ENCODE results near the gene RND2.

RND2 gene

DNA sequence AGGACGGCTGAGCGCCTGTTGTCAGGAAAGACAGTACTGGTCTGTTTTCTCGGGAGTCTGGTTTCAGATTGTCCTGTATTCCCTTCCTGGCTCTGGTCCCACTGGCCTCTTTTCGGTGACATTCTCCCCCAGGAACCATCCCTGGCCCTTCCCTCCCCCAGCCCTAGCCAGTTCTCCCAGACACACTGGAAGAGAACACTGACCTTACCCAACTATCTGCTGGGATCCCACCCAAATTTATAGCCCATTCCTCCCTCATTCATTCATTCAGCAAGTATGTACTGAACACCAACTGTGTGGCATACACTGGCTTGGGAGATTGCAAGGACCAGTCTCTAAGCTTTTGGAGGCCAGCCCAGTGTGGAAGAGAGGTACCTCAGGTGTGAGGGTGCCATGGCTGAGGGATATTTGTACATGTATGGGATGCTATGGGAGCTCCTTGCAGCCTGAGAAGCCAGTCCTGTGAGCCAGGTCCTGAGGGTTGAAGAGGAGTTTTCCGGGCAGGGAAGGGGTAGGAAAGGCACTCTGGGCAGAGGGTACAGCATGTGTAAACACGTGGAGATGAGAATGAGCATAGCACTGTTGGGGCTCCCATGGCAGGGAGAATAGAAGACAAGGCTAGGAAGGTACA, 5.2 kb downstream of the RND2 start:
- no peak overlapping the region for H3K4me3 ChIP-seq (ENCODE audit: low read depth, low read length)
- TF ChIP-seq, protein P1, sequence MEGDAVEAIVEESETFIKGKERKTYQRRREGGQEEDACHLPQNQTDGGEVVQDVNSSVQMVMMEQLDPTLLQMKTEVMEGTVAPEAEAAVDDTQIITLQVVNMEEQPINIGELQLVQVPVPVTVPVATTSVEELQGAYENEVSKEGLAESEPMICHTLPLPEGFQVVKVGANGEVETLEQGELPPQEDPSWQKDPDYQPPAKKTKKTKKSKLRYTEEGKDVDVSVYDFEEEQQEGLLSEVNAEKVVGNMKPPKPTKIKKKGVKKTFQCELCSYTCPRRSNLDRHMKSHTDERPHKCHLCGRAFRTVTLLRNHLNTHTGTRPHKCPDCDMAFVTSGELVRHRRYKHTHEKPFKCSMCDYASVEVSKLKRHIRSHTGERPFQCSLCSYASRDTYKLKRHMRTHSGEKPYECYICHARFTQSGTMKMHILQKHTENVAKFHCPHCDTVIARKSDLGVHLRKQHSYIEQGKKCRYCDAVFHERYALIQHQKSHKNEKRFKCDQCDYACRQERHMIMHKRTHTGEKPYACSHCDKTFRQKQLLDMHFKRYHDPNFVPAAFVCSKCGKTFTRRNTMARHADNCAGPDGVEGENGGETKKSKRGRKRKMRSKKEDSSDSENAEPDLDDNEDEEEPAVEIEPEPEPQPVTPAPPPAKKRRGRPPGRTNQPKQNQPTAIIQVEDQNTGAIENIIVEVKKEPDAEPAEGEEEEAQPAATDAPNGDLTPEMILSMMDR (IDR thresholded peaks at IDR 0.05; ENCODE audit: borderline replicate concordance, insufficient read depth, low read depth, low read length), result no peak

DNA sequence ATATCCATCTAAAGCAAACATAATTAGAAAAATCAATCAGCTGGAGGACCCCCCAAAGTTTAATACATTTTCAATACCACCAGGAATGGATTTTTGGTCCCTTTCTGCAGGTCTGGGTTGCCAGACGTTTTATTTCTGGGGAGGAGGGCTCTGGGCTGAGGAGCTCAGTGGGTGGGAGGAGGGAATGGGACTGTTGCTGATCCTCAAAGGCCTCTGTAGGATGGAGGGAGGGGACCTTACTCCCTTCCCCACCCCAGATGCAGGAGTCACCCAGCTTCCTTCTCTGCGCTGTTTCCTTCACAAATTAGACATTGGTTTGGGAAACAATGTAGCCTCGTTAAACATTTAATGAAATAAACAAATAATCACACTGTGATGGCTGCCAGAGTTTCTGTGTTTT, 6.6 kb downstream of the RND2 start:
- TF ChIP-seq, protein P1 (IDR thresholded peaks at IDR 0.05; ENCODE audit: borderline replicate concordance, insufficient read depth, low read depth, low read length), result no peak
- H3K4me3 ChIP-seq (ENCODE audit: low read depth, low read length), result no peak overlapping the region

DNA sequence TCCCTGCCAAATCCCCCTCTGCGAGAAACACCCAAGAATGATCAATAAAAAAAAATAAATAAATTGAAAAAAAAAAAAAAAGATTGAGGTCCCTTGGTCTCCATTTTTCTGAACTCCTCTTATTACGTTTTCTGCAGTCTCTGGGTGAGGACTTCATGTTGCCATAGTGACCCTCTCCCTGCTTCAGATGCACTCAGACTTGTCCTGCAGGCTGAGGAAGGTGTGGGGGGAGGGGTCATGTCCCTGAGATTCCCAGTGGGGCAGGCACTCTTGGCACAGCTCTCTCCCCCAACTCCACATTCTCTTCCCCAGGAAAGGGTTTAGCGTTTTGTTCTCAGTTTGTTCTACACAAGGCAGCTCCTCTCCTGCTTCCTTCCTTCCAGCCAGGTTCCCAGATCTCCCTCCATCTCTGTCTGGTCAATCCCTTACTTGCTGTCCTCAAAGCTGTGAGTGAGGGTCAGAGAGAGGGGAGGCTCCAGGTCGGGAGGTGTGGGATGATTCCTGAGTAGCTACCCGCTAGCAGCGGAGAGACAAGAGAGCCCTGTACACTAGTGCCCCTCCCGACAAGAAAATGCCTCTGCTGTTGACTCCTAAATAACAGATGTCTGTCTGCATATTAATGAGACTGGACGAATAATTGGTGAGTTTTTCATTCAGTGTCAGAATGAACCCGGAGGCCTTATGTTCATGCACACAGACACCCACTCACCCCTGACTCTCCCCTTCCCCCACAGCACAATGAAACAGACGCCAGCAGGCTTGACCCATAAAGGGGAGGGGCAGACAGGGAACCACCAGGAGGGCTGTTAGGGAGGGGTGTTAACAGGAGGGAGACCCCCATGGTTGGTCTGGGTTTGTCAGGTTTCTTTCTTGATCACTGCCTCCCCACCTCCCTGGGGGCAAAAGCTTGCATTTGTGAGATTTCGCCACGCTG, 9.2 kb downstream of the RND2 start:
- TF ChIP-seq, protein P1 (IDR thresholded peaks at IDR 0.05; ENCODE audit: borderline replicate concordance, insufficient read depth, low read depth, low read length), result no peak

DNA sequence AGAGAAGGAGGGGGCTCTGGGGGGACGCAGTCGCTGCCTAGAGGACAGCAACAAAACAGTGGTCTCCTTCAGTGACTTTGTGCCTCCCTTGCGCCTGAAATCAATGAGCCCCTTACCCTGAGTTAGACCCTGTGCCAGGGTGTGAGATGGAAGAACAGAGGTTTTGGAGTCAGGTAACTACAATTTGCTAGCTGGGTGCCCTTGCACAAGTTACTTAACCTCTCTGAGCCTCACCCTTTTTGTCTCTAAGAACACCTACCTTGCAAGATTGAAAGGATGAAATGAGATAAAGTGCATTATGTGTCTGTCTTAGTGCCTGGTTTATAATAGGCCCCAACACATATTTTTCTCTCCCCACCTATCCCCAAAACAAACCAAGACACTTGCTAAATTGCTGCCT, 9.9 kb downstream of the RND2 start:
- no peak overlapping the region for H3K4me3 ChIP-seq (ENCODE audit: low read depth, low read length)
- TF ChIP-seq, protein P1 (IDR thresholded peaks at IDR 0.05; ENCODE audit: borderline replicate concordance, insufficient read depth, low read depth, low read length), result no peak

More for the DNA sequence above, 9.2 kb downstream of the RND2 start:
- H3K4me3 ChIP-seq (ENCODE audit: low read depth, low read length), result no peak overlapping the region

DNA sequence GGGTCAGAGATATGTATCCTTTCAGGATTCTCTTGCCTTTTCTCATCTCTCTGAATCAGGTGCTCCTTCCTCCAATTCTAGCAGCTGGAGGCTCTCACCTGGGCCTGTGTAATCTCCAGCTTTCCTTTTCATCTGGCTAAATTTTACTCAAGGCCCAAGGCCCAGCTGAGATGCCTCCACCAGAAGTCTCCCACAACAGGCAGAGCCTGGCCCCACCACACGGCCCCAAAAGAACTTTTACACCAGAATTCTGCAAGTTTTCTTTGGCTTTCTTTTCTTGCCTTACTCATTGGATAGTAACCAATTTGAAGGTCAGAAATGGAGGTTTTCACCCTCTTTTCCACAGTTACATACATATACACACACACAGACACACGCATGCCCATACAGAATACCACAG, 14.6 kb downstream of the RND2 start:
- TF ChIP-seq, protein P1 (IDR thresholded peaks at IDR 0.05; ENCODE audit: borderline replicate concordance, insufficient read depth, low read depth, low read length), result no peak
- no peak overlapping the region for H3K4me3 ChIP-seq (ENCODE audit: low read depth, low read length)

DNA sequence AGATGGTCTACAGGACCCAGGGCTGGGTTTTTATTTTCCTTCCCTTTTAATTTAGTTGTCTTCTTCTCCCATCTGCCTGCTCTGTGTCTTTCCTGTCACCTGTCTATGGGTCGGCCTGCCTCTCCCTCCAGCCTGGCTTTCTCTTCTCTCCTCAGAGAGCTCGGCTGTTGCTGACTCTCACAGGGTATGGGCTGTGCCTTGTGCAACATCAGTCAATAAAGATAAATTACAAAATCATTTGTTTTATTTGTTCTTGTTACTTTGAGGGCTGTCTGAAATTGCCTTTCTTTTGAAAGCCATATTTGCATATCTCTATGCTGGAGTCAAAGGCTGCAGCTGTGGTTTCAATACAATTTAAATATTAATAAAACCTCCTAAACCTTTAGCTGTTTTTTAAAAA, 15.6 kb downstream of the RND2 start:
- TF ChIP-seq, protein P1 (IDR thresholded peaks at IDR 0.05; ENCODE audit: borderline replicate concordance, insufficient read depth, low read depth, low read length), result no peak
- H3K4me3 ChIP-seq (ENCODE audit: low read depth, low read length), result no peak overlapping the region
